Measurements from ENCODE around the gene PTTG1IP. TPM values are rescaled to one million over a fixed set of nuclear protein-coding genes. Genes with fewer than 3 reads are reported as not detected.

The PTTG1IP gene
- total RNA-seq, 1 donor from 2014 or later = 205 TPM

DNA sequence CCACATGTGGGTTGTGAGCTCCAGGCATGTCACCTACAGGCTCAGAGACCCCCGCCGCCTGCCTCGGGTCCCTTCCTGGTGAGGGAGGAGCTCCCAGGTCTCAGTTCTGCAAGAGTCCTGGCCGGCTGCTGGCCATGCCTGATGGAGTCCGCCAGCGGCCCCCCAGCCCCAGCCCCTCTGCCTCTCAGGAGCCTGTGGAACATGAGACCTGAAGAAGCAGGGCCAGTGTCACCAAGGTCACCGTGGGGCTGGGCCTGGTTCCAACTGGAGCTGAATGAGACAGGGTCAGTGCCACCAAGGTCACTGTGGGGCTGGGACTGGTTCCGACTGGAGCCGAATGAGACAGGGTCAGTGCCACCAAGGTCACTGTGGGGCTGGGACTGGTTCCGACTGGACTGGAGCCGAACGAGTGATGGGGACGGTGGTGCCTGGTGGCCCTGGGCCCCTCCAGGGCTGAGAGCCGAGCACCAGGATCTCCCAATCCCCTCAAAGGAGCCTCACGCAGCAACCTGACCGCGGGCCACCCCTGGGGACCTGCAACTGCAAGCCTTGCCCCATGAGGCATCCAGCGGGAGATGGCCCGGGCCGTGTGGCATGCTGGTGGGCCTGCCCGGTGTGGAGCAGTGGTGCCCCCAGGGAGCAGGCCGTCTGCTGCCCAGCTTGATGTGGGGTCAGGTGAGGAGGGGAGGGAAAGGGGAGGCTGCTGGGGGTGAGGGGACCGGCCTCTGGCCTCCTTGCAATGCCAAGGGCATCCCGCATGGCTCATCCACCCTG lies 14.5 kb upstream of the PTTG1IP start:
- Mint-ChIP-seq H3K9me3 (no peaks in the 10 kb centered on the region), H3K4me1 (no peaks in the 10 kb centered on the region), H3K27me3 (ENCODE audit: low read depth) (peaks cover 4% of the 10 kb centered on the region)

GRCh38 chr21:44887126-44887806 lies 13.8 kb upstream of the PTTG1IP start:
- no peak overlapping the region for H3K4me3 Mint-ChIP-seq
- no peaks in the 10 kb centered on the region for H3K36me3 Mint-ChIP-seq
- no peaks in the 10 kb centered on the region for H3K9me3 Mint-ChIP-seq
- no peak overlapping the region for H3K27ac Mint-ChIP-seq
- peaks cover 3% of the 10 kb centered on the region for H3K27me3 Mint-ChIP-seq (ENCODE audit: low read depth)
- no peak for DNase-seq (ENCODE audit: low spot score in 2 of 2, unreplicated experiment in 2 of 2)
- TF ChIP-seq, protein P1, sequence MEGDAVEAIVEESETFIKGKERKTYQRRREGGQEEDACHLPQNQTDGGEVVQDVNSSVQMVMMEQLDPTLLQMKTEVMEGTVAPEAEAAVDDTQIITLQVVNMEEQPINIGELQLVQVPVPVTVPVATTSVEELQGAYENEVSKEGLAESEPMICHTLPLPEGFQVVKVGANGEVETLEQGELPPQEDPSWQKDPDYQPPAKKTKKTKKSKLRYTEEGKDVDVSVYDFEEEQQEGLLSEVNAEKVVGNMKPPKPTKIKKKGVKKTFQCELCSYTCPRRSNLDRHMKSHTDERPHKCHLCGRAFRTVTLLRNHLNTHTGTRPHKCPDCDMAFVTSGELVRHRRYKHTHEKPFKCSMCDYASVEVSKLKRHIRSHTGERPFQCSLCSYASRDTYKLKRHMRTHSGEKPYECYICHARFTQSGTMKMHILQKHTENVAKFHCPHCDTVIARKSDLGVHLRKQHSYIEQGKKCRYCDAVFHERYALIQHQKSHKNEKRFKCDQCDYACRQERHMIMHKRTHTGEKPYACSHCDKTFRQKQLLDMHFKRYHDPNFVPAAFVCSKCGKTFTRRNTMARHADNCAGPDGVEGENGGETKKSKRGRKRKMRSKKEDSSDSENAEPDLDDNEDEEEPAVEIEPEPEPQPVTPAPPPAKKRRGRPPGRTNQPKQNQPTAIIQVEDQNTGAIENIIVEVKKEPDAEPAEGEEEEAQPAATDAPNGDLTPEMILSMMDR (IDR thresholded peaks at IDR 0.05; ENCODE audit: unreplicated experiment) = no peak
- H3K4me1 Mint-ChIP-seq = no peaks in the 10 kb centered on the region

More for the DNA sequence above, 14.5 kb upstream of the PTTG1IP start:
- TF ChIP-seq, protein P1 (IDR thresholded peaks at IDR 0.05; ENCODE audit: unreplicated experiment) = no peak
- H3K27ac Mint-ChIP-seq = no peak overlapping the region
- no peak overlapping the region for H3K4me3 Mint-ChIP-seq
- DNase-seq (ENCODE audit: low spot score in 2 of 2, unreplicated experiment in 2 of 2) = no peak
- H3K36me3 Mint-ChIP-seq = no peaks in the 10 kb centered on the region

- Mint-ChIP-seq H3K9me3 (no peaks in the 10 kb centered on the region), H3K27me3 (ENCODE audit: low read depth) (no peaks in the 10 kb centered on the region), H3K36me3 (no peaks in the 10 kb centered on the region), H3K4me1 (peaks cover under 1% of the 10 kb centered on the region), H3K27ac (no peak overlapping the region), H3K4me3 (no peak overlapping the region)
- TF ChIP-seq, protein P1 (IDR thresholded peaks at IDR 0.05; ENCODE audit: unreplicated experiment) = no peak
- no peak for DNase-seq (ENCODE audit: low spot score in 2 of 2, unreplicated experiment in 2 of 2)
These were observed 12.9 kb upstream of the PTTG1IP start for GRCh38 chr21:44886113-44887075.

DNA sequence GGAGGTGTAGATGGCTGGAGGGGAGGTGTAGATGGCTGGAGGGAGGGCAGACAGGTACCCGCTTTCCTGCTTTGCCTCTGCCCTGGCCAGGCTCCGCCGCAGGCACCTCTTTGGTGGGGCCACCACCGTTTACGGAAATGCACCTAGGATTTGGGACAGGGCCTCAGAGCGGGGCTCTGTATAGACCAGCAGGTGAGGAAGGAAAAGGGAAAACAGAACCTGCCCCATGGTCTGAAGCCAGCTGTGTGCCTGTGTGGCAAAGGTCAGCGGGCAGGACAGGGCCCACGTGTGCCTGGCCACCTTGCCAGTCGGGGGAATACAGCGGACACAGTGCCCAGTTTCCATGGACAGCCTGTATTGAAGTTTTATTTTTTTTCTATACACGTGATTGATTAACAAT lies 12.1 kb upstream of the PTTG1IP start:
- no peak overlapping the region for H3K27ac Mint-ChIP-seq
- no peaks in the 10 kb centered on the region for H3K9me3 Mint-ChIP-seq

DNA sequence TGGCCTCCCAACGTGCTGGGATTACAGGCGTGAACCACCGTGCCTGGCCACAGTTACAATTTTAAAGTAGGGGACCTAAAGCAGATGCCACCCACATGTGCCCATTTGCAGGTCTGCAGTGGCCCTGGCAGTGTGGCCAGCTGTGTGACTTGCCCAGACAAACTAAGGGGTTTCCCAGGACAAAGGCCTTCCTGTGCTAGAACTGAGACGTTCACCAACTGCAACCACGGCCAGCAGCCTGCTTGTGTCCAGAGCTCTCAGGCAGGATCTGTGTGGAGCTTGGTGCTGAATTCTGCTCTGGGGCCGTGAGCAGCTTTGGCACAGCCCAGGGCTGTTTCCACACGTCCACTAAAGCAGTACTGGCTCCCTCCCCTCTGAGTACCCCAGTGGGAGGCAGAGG lies 10.6 kb upstream of the PTTG1IP start:
- H3K9me3 Mint-ChIP-seq = no peaks in the 10 kb centered on the region
- TF ChIP-seq, protein P1 (IDR thresholded peaks at IDR 0.05; ENCODE audit: unreplicated experiment) = no peak
- H3K27ac Mint-ChIP-seq = no peak overlapping the region
- peaks cover 8% of the 10 kb centered on the region for H3K4me1 Mint-ChIP-seq
- H3K36me3 Mint-ChIP-seq = no peaks in the 10 kb centered on the region
- H3K27me3 Mint-ChIP-seq (ENCODE audit: low read depth) = no peaks in the 10 kb centered on the region
- H3K4me3 Mint-ChIP-seq = no peak overlapping the region
- no peak for DNase-seq (ENCODE audit: low spot score in 2 of 2, unreplicated experiment in 2 of 2)

More for the DNA sequence above, 12.1 kb upstream of the PTTG1IP start:
- no peaks in the 10 kb centered on the region for H3K27me3 Mint-ChIP-seq (ENCODE audit: low read depth)
- no peak overlapping the region for H3K4me3 Mint-ChIP-seq
- TF ChIP-seq, protein P1 (IDR thresholded peaks at IDR 0.05; ENCODE audit: unreplicated experiment) = no peak
- H3K36me3 Mint-ChIP-seq = no peaks in the 10 kb centered on the region
- DNase-seq (ENCODE audit: low spot score in 2 of 2, unreplicated experiment in 2 of 2) = no peak
- peaks cover 8% of the 10 kb centered on the region for H3K4me1 Mint-ChIP-seq

Data from mesothelial cell of epicardium (in vitro differentiated cells).